Measurements from ENCODE around the gene TULP1.
A peak's percentile ranks its signal among the peaks of the same experiment; 100 is the strongest.

Gene TULP1

DNA sequence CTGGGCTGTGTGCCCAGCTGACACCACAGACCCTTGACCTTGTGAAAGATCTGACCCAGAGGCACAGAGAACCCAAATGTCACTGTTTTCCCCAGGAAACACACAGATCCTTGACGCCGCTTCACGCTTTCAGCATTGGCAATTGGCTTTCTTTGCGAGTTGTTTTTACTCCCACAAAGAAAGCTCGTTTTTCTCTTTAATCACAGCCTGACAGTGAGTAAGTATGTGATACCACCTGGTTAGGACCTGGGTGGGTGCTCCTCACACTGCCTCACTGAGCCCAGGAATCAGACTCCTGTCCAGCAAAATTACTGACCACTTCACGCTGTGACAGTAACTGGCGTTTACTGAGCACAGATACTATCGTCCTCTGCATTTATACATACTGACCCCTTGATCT, 31.5 kb downstream of the TULP1 start:
- no peak for DNase-seq

DNA sequence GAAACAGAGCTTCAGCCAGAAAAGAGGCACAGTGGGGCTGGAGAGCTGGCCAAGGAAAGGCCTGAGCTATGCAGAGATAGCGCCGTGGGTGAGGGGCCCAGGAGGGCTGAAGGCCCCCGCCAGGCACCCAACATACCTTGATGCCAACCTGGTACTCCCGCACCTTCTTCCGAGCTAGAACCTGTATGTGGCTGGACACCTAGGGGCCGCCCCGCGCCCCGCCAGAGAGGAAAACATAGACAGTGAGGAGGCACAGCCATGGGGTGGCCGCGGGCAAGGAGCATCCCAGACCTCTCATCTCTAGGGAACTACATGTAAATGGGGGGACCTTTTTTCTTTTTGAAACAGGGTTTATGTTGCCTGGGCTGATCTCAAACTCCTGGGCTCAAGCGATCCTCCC, 32.5 kb downstream of the TULP1 start:
- no peak for DNase-seq

DNA sequence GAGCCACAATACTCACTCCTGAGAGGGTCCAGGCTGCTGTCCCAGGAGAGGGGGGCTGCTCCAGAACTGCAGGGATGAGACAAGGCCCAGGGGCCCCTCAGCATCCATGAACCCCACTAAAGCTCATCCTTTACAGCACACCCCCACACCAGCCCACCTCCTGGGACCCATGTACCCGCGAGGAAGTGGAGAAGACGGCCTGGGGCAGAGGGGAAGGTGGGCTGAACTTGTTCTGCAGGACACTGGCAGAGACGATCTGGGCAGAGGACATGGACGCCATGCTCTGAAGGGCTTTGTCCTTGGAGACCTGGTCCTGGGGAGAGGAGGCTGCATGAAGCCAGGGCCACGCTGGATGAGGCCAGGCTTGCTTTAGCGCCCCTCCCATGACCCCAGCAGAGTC, 34.4 kb downstream of the TULP1 start:
- no peak for DNase-seq

DNA sequence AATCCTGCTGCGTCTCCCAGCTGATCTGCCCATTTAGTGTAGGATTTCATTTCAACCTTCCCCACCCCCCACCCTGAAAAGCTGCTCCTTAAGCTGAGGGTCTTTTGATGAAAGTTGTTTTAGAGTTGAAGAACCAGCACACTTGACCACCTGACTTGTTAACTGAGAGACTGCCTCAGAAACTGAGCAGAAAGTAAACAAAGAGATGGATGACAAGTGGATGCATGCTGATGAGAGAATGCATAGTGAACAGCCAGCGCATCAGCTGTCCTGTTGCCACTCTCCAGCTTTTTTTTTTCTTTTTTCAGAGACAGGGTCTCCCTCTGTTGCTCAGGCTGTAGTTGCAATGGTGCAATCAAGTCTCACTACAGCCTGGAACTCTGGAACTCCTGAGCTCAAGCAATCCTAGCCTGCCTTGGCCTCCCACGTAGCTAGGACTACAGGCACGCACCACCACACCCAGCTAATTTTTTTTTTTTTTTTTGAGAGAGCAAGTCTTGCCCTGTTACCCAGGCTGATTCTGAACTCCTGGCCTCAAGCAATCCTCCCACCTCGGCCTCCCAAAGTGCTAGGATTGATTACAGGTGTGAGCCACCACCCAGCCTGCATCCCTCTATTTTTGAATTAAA, 35.0 kb downstream of the TULP1 start:
- no peak for DNase-seq

DNA sequence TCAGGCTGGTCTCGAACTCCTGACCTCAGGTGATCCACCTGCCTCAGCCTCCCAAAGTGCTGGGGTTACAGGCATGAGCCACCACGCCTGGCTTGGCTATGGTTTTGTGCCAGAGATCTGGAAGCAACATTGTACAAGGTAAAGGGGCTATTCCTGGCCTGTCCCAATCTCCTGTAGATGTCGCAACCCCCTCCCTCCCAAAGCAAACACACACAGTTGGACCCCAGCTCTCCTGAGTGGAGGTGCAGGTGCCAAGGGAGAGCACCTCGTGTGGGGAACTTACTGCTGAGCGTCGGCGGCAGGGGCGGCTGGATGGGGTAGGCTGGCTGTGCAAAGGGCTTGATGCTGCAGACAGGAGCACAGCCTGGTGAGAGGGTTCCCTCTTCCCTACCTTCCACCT, 35.7 kb downstream of the TULP1 start:
- DNase-seq = no peak

DNA sequence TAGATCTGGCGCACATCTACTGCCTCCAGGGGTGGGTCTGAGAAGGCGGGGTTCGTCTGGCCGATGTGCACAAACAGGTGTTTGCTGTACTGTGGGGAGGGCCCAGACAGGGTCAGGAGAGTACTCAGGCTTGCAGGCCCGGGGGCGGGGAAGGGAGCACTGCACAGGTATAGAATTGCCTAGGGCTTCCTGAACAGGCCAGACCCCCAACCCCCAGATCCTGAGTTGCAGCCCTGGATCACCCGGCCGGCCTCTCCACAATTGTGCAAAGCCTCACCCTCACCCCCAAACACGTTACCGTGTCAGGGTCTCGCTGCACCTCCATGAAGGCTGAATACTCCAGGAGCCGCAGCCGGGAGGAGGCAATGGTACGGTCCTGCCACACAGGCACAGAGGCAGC, 36.7 kb downstream of the TULP1 start:
- no peak for DNase-seq

DNA sequence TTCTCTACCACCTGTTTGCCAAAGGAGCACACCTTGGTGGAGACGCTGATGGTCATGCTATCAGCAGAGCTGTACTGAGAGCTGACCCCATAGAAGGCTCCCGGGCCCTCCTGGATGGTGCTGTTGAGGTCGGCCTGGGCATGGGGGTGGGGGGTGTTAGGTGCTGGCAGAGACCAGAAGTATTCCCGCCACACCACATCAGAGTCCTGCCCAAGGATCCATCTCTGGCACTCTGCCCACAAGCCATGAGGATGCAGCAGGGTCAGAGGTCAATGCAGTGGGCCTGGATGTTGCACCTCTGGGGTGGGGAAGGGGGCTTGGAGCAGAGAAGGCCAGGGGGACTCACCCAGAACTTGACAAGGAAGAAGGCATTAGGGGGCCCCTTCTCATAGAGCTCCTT, 37.1 kb downstream of the TULP1 start:
- DNase-seq = no peak

DNA sequence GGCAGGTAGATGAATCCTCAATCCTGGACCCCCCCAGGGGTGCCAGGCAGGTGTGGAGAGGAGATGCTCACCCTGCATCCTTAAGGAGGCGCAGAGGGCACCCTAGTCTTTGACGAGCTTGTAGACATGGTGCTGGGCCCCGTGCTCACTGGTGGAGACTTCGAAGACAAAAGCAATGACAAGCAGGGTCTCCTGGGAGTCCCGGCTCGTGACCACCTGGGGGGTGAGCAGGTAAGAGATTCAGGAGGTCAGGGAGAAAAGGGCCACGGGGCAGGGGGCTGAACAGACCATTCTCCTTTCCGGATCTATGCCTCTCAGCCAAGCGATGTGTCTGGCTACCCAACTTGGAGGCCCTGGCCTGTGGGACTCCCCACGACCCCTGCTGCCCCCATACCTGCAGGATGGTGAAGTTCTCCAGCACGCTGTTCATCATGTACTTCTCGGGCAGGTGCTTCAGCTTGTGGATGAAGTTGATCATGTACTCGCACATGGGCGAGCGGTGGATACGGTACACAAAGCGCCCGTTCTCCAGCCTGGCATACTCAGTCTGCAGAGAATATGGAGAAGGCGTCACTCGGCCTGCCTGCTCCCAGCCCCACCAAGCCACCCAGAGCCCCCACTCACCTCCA, 37.6 kb downstream of the TULP1 start:
- DNase-seq = no peak

DNA sequence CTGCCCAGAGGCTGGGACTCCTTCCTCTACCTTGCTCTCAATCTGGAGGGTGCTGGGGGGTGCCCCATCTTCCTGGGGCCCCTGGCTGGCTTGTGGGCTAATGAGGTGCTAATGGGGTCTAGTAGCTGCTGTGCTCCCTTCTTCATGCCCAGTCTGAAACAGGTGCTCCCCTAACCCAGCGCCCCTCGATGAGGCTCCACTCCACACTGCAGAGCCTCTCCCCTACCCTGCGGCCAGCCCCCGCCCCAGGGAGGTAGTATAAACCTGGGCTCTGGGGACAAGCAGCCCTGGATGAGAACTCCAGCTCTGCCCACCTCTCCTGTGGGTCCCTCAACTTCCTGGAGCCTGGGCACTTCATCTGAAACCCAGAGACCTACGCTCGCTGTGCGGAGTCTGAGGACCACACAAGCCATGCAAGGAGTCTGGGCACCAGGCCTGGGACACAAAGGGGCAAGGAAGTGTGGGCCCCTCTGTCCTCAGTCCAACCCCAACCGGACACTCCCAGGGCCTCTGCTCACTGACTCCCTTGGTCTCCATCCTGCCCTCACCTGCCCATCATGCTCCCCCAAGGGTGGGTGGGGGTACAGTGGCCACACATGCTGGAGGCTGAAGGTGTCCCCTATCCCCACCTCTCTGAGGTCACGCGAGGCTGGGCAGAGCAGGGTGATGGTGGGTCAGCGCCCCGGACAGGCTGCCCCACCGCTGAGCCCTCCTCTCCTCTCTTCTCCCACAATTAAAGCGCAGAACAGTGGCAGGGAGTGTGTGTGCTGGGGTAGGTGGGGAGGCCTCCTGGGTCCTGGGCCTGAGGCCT, 38.4 kb downstream of the TULP1 start:
- no peak for DNase-seq

DNA sequence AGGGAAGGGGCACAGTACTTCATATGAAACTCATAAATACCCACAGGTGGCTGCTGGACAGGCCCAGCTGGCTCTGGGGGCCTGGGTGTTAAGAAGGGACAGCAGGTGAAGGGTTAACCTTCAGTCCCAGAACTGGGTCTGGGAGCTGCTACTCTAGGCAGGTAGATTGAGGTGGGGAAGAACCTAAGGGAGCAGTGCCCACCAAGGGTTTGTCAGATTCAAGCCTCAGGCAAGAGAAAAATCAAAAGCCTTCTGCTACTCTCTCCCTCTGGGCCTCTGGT, 38.9 kb downstream of the TULP1 start:
- no peak for DNase-seq

DNA sequence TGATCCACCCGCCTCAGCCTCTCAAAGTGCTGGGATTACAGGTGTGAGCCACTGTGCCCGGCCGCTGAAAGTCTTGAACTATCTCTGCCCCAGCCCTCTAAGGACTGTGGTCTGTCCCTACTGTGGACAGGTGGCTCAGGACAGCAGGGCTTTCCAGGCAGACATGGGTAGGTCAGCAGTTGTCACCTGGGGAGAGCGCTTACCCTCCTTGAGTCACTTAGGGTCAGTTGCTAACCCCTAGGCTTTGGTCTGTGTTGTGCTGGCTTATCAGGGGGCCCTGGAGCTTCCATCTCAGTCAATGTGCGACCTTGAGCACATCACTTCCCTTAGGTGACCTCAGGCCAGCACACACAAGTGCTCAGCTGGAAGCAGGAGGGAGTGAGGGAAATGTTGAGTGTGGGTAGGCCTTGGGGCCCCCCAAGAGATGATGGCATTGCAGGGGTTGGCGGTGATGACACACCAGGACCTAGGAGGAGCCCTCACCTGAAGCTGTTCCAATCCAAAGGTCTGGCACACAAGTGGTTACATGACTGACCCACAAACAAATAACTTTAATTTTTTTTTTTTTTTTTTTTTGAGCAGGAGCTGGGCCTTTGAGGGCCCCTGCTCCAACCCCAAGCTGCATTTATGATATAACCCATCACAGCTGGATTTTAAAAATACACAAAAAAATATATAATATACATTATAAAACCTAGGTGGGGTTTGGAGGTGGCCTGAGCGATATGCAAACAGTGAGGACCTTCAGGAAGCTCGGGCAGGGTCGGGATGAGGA, 39.4 kb downstream of the TULP1 start:
- DNase-seq = no peak

DNA sequence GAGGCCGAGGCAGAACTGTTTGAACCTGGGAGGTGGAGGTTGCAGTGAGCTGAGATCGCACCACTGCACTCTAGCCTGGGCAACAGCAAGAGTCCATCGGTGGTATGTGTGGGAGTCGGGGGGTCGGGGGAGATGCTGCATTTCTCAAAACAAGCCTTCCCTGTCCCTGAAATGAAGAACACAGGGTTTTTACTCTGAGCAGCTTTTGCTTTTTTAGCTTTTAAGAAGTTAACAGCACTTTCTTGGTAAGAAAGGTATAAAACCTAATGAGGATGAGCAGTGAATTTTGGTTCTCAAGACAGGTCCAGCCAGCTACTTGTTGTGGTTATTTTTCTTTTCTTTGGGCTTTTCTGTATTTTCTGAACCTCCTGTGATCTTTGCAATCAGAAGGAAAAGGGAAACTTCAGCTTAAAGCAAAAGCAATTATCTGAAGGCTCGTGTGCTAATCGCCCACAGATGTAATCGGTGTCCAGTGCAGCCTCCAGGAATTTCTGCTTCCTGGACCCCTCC, 40.8 kb downstream of the TULP1 start:
- no peak for DNase-seq

DNA sequence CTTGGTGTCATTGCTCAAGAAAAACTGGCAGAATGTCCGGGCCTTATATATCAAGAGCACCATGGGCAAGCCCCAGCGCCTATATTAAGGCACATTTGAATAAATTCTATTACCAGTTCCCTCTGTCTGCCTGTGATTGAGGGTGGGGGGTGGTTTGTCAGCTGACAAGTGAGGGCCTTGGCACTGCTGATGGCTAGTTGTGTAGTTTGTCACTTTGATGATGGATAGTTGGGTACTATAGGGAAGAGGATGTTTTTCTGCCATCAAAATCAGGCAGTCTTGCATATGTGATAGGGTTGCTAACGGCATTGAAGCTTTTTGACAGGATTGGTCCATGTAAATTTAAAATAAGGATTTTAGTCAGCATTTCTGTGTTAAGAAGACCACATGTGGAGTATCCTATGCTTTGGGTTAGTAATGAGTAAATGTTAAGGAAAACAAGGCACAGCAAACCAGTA, 42.0 kb downstream of the TULP1 start:
- DNase-seq = no peak

DNA sequence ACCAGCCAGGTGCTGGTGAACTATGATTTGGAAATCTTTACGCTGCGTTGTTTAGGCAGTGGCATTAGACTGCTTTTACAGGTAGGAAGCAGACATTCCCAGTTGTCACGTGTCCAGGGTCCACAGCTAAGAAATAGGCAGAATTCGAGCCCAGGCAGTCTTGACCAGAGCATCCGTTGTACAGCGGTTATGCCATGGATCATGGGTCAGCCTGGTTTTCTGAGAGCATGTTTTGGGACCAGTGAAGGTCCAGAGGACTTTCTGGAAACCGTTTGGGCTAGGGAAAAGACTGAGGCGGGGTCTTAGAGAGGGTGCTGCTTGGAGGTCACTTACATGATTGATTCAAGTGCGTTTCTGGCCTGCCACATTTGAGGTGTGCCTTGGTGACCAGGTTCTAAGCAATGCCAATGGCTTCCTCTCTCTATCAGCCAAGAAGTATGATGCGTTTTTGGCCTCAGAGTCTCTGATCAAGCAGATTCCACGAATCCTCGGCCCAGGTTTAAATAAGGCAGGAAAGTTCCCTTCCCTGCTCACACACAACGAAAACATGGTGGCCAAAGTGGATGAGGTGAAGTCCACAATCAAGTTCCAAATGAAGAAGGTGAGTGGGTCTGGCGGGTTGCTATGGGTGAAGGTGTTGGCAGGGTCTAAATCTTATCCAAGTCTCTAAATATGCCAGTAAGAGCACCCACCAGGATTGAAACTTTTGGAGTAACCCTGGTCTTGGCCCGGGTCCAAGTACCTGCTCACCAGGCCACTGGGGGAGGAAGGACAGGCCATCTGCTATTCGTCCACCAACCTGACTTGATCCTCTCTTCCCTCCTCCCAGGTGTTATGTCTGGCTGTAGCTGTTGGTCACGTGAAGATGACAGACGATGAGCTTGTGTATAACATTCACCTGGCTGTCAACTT, 42.7 kb downstream of the TULP1 start:
- no peak for DNase-seq

DNA sequence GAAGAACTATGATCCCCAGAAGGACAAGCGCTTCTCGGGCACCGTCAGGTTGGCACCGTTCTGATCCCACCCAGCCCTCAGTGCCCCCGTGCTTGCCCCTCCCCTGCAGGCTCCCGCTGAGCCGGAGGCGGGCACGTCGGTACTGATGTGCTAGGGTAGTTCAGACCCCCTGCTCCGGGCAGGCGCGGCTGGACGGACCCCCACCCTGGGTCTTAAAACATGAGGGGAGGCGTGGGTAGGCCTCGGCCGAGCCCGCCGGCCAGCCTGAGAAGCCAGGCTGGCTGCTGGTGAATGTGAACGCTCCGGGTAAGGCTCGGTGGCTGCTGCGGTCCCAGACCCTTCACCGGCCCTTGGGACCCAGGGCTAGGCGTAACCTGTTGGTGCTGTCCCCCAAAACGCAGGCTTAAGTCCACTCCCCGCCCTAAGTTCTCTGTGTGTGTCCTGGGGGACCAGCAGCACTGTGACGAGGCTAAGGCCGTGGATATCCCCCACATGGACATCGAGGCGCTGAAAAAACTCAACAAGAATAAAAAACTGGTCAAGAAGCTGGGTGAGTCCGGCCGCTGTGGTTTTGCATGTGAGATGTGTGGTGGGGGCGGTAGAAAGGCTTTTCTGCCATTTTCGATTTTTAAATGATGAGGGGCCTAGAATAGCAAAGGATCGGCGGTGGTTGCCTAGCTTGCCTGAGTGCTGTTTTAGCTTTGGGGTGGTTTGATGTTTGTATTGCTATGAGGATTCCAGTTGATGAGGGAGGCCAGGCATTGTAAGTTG, 43.5 kb downstream of the TULP1 start:
- DNase-seq = peak; percentile 44

DNA sequence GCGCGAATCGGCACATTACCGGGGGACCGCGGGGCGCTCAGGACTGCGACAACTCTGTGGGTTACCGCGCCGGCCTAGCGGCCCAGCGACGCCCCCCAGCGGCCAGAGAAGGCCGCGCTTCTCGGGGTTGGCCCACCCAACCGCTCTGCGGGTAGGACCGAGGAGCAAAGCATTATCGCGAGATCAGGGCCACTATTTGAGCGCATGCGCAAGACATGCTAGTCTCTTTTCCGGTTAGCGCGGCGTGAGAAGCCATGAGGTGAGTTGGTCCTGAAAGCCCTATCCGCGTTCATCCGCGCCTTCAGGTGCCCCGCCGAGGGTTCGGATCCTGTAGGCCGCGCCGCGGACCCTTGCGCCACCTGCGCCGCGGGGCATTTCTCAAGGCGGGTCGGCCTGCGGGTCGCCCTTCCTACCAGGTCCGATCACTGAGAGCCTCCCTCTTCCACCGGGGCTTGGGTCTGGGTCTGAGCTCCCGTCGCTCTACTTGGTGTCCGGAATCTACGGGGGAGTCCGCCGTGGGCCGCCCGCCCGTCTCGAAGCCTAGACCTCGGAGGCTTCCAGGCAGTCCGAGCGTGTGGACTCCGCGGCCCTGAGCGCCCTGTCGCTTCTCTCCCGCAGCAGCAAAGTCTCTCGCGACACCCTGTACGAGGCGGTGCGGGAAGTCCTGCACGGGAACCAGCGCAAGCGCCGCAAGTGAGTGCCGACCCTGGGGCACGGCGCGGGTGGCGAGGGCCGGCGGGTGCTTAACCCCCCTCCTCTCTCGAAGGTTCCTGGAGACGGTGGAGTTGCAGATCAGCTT, 44.3 kb downstream of the TULP1 start, which contains the start of gene RPL10A:
TSS of gene RPL10A (plus strand) at position 221 of the 799 bp plus-strand sequence. CDS start at position 255, 34 bp downstream.
- peak; percentile 99 for DNase-seq

DNA sequence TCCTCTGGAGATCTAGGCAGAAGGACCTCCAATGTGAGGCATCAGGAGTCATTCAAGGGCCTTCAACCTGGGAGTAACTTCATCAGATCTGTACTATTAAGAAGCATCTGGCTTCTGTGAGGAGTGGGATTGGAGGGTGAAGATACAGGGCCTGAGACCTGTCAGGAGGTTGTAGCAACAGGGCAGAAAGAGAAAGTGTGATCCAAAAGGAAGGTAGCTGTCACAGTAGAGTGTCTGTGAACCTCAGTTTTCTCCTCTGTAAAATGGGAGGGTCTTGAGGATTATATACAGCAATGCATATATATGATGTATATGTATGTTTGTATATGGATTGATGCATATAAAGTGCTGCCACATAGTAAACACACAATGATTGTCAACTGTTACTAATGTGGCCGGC, 47.0 kb downstream of the TULP1 start:
- DNase-seq = no peak

DNA sequence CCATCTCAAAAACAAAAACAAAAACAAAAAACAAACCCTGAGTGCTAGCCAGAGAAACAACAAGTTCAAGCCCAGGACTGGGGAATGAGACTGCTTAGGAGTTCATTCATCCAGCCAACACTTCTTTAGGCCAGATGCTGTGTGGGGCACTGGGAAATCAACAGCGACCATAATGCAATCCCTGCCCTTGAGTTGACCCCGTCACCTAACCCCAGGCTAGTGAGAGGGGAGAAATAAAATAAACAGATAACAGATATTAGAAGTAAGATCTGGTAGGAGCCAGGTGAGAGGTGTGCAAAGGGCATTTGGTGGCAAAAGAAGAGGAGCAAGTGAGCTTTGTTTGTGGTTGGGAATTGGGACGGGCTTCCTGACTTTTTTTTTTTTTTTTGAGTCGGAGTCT, 49.4 kb downstream of the TULP1 start:
- no peak for DNase-seq

DNA sequence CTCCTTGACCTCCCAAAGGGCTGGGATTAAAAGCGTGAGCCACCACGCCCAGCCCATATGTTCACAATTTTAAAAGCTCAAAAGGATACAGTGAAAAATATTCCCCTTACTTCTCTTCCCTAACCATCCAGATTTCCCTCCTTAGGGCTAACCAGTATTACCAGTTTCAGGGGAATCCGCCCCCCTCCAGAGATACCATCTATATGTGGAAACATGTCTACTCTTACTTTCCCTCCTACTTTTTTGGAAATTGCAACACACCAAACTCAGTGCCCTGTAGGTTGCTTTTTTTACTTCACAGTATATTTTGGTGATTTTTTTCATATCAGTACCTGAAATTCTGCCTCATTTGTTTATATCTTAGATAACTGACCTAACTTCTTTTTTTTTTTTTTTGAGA, 51.4 kb downstream of the TULP1 start:
- DNase-seq = no peak

DNA sequence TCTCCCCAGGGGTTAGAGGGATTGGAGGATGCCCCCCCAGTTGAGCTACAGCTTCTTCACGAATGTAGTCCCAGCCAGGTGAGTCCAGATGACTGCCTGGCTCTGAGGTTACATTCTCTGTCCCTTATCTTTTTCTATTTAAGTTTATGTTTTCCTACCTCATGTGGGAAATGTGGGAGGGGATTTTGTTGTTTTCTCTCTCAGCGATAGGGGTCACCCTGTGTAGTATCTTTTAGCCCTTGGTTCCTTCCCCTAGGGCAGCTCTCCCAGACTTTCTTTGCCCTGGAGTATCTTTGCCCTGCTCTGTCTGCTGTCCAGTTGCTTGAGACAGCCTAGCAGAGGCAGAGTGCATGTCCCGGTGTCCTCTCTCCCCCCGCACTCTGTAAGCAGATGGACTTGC, 54.8 kb downstream of the TULP1 start:
- DNase-seq = no peak

All from retina (tissue), 1 donor.